ENCODE measurements around the gene TMEM270.
A peak's percentile ranks its signal among the peaks of the same experiment; 100 is the strongest.
"Not testable (repeated sequence)": the region's sequence is repeated elsewhere in the genome, so short reads cannot be mapped to it uniquely, and the experiment has no call there.

The TMEM270 gene

GRCh38 chr7:73880755-73881328, 19.9 kb downstream of the TMEM270 start:
- no peak for DNase-seq (ENCODE audit: low read depth)
- TF ChIP-seq POLR2A (IDR thresholded peaks at IDR 0.05; ENCODE audit: extremely low read depth, insufficient read length) (no peak), MYC (IDR thresholded peaks at IDR 0.05; ENCODE audit: low read depth, low read length) (no peak), CTCF (IDR thresholded peaks at IDR 0.05; ENCODE audit: low read depth, low read length) (no peak)
- TF ChIP-seq, protein P1, sequence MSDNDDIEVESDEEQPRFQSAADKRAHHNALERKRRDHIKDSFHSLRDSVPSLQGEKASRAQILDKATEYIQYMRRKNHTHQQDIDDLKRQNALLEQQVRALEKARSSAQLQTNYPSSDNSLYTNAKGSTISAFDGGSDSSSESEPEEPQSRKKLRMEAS (IDR thresholded peaks at IDR 0.05; ENCODE audit: low read depth, low read length), result no peak
- no peak overlapping the region for H3K4me3 ChIP-seq (ENCODE audit: low read depth, low read length)

DNA sequence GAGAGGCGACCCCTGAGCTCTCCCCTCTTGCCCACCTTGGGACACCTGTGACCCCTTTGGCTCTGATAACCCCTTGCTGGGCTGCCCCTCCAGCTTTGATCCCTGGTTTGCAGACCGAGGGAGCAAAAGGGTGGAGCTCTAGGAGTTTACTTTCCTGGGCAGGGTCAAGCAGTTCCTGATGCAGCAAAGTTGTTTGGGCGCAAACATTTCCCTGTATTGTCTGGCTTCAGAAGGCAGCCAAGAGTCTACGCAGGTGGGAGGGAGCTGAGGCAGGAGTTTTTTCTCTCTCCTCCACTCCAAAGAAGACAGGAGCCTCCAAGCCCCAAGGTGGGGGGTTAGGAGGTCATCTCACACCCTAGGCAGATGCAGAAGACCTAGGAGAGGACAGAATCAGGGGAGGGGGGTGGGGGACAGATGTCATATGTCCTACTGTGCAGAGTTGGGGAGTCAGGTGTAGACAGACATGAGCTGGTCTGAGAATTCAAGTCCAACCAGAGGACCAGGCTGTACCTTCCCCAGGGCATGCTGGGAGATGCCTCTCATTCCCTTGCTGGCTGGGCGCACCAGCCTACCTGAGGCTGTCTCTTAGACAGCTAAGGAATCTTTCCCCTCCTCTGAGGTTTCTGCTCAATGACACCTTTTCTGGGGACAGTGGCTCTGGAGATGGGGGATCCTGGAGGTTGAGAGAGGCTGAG, 20.5 kb downstream of the TMEM270 start:
- TF ChIP-seq, protein P1 (IDR thresholded peaks at IDR 0.05; ENCODE audit: low read depth, low read length), result no peak
- TF ChIP-seq CTCF (IDR thresholded peaks at IDR 0.05; ENCODE audit: low read depth, low read length) (no peak), MYC (IDR thresholded peaks at IDR 0.05; ENCODE audit: low read depth, low read length) (no peak), POLR2A (IDR thresholded peaks at IDR 0.05; ENCODE audit: extremely low read depth, insufficient read length) (no peak)
- no peak for DNase-seq (ENCODE audit: low read depth)
- no peak overlapping the region for H3K4me3 ChIP-seq (ENCODE audit: low read depth, low read length)

GRCh38 chr7:73882047-73882402, 21.1 kb downstream of the TMEM270 start:
- TF ChIP-seq, protein P1 (IDR thresholded peaks at IDR 0.05; ENCODE audit: low read depth, low read length), result no peak
- H3K4me3 ChIP-seq (ENCODE audit: low read depth, low read length), result no peak overlapping the region
- no peak for DNase-seq (ENCODE audit: low read depth)

DNA sequence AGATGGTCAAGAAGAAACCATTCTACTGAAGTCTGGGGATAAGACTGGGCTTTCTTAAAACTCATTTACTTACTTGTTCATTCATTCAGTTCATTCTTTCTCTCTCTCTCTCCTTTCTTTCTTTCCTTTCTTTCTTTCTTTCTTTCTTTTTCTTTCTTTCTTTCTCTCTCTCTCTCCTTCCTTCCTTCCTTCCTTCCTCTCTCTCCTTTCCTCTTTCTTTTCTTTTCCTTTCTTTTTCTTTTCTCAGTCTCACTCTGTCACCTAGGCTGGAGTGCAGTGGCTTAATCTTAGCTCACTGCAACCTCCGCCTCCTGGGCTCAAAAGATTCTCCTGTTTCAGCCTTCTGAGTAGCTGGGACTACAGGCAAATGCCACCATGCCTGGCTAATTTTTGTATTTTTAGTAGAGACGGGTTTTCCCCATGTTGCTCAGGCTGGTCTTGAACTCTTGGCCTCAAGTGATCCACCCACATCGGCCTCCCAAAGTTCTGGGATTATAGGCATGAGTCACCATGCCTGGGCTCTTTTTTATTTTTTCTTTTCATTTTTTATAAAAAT, 24.0 kb downstream of the TMEM270 start:
- not testable (repeated sequence) for DNase-seq (ENCODE audit: low read depth); H3K4me3 ChIP-seq (ENCODE audit: low read depth, low read length)

- DNase-seq (ENCODE audit: low read depth), result no peak
- H3K4me3 ChIP-seq (ENCODE audit: low read depth, low read length), result no peak overlapping the region
- TF ChIP-seq, protein P1 (IDR thresholded peaks at IDR 0.05; ENCODE audit: low read depth, low read length), result no peak
- TF ChIP-seq CTCF (IDR thresholded peaks at IDR 0.05; ENCODE audit: low read depth, low read length) (no peak), POLR2A (IDR thresholded peaks at IDR 0.05; ENCODE audit: extremely low read depth, insufficient read length) (no peak), MYC (IDR thresholded peaks at IDR 0.05; ENCODE audit: low read depth, low read length) (no peak)
Observed at GRCh38 chr7:73885433-73885974, 24.5 kb downstream of the TMEM270 start.

DNA sequence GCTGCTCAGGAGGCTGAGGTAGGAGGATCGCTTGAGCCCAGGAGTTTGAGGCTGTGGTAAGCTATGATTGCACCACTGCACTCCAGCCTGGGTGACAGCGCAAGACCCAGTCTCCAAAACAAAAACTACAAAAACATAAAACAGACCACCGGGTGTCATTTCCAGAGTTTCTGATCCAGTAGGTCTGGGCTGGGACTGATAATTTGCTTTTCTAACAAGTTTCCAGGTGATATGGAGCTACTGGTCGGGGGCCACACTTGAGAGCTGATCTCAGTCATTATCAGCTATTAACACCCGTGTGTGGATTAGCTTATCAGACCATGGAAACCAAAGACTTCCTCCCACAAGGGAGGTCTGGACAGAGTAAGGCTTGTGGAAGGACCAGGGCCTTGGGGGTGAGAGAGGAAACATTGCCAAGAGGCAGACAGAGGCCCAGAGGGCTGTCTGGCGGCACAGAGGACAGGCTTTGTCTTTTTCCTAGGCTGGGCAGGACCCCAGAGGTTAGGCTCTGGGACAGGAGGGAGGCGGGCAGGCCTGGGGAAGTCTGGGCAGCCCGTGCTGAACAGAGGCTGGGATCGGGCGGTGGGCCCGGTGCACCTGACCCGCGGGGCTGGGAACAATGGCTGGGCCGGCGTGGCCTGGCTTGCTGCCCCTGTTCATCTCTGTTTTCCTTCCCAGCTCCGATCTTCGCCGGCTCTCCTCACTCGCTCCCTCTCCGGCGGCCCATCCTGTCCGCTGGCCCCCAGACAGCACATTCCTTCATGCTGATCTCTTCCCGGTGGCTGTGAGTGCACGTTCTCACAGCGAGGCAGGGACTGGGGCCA, 25.2 kb downstream of the TMEM270 start:
- TF ChIP-seq, protein P1 (IDR thresholded peaks at IDR 0.05; ENCODE audit: low read depth, low read length), result no peak
- TF ChIP-seq MYC (IDR thresholded peaks at IDR 0.05; ENCODE audit: low read depth, low read length) (no peak), POLR2A (IDR thresholded peaks at IDR 0.05; ENCODE audit: extremely low read depth, insufficient read length) (no peak), CTCF (IDR thresholded peaks at IDR 0.05; ENCODE audit: low read depth, low read length) (no peak)
- no peak overlapping the region for H3K4me3 ChIP-seq (ENCODE audit: low read depth, low read length)
- peak; percentile 77 for DNase-seq (ENCODE audit: low read depth)
